Thymus (tissue), 11 donors: ENCODE data around the gene RELA. TPM values are rescaled to one million over a fixed set of nuclear protein-coding genes. Genes with fewer than 3 reads are reported as not detected.
A peak's percentile ranks its signal among the peaks of the same experiment; 100 is the strongest.
"Not testable (repeated sequence)": the region's sequence is repeated elsewhere in the genome, so short reads cannot be mapped to it uniquely, and the experiment has no call there.

Source experiments
- DNase-seq, 9 donors: peaks; one replicate each; pipeline ENCODE4 v3.0.0-alpha.2; 2013; ENCODE audit warnings: low spot score in 9 of 9, low read depth in 6 of 9, missing footprints in 1 of 9
- H3K27ac ChIP-seq, 2 donors: one replicate each; pipeline ENCODE4 v1.5.1; 2013; ENCODE audit warnings: control low read depth in 1 of 2, low read depth in 1 of 2, low read length in 1 of 2, mild to moderate bottlenecking in 1 of 2, moderate library complexity in 1 of 2
- H3K27me3 ChIP-seq, 2 donors: one replicate each; pipeline ENCODE4 v1.5.1; 2013; ENCODE audit warnings: low read length in 1 of 2; ENCODE audit not compliant: control insufficient read depth in 2 of 2, insufficient read depth in 1 of 2
- H3K36me3 ChIP-seq, 2 donors: one replicate each; pipeline ENCODE4 v1.5.1; 2013; ENCODE audit warnings: low read length in 1 of 2, mild to moderate bottlenecking in 1 of 2, moderate library complexity in 1 of 2; ENCODE audit not compliant: control insufficient read depth in 2 of 2, insufficient read depth in 2 of 2
- H3K4me1 ChIP-seq, 2 donors: one replicate each; pipeline ENCODE4 v1.5.1; 2013; ENCODE audit warnings: low read length in 2 of 2; ENCODE audit not compliant: control insufficient read depth in 2 of 2, insufficient read depth in 2 of 2
- H3K4me3 ChIP-seq, 2 donors: one replicate each; pipeline ENCODE4 v1.5.1; 2013; ENCODE audit warnings: low read length in 2 of 2, control low read depth in 1 of 2, mild to moderate bottlenecking in 1 of 2
- H3K9me3 ChIP-seq, 2 donors: one replicate each; pipeline ENCODE4 v1.5.1; 2013; ENCODE audit warnings: low read length in 1 of 2, mild to moderate bottlenecking in 1 of 2; ENCODE audit not compliant: control insufficient read depth in 2 of 2, insufficient read depth in 1 of 2
- WGBS: extraction: QIAGEN DNeasy Blood & Tissue Kit; methylation state at CpG from one replicate; pipeline ENCODE4 v1.1.7; 2013; 5-methylcytosine and 5-hydroxymethylcytosine counted together
- polyA plus RNA-seq: library from polyadenylated mRNA; stranded (reverse); fragments of 200-250 nt; gene quantifications from one replicate; pipeline ENCODE4 v1.2.3, GENCODE V29; 2013
- total RNA-seq: library from RNA; stranded (reverse); fragments of 120-200 nt; gene quantifications from one replicate; pipeline ENCODE4 v1.2.4, GENCODE V29; 2013
- donor health status: healthy.

RELA gene
- total and polyA plus RNA-seq, 2 donors: 17.1 to 41.9 TPM

- no peak for DNase-seq
- H3K36me3 ChIP-seq: no peaks in the 10 kb centered on the region
- H3K27me3 ChIP-seq: no peaks in the 10 kb centered on the region
- H3K4me3 ChIP-seq: no peak overlapping the region
- H3K4me1 ChIP-seq: no peaks in the 10 kb centered on the region
- WGBS: 97% methylated on average over 8 of the region's 8 CpGs
- no peaks in the 10 kb centered on the region for H3K9me3 ChIP-seq
- no peak overlapping the region for H3K27ac ChIP-seq
Measured at GRCh38 chr11:65685981-65686380, 23.3 kb upstream of the RELA start.

GRCh38 chr11:65683480-65683879 lies 20.8 kb upstream of the RELA start:
- H3K9me3 ChIP-seq, H3K4me3 ChIP-seq, H3K4me1 ChIP-seq, H3K27me3 ChIP-seq, DNase-seq, H3K27ac ChIP-seq, H3K36me3 ChIP-seq: not testable (repeated sequence)
- 96% methylated on average over 6 of the region's 6 CpGs for WGBS

GRCh38 chr11:65680192-65680743 lies 17.6 kb upstream of the RELA start:
- Histone ChIP-seq H3K27ac (no peak overlapping the region), H3K27me3 (no peaks in the 10 kb centered on the region), H3K4me1 (no peaks in the 10 kb centered on the region), H3K4me3 (no peak overlapping the region), H3K9me3 (no peaks in the 10 kb centered on the region), H3K36me3 (no peaks in the 10 kb centered on the region)
- 78% methylated on average over 5 of the region's 5 CpGs for WGBS
- DNase-seq: no peak

- Histone ChIP-seq H3K27me3 (no peaks in the 10 kb centered on the region), H3K27ac (no peak overlapping the region), H3K4me3 (no peak overlapping the region), H3K9me3 (no peaks in the 10 kb centered on the region), H3K36me3 (no peaks in the 10 kb centered on the region), H3K4me1 (no peaks in the 10 kb centered on the region)
- 92% methylated on average over 2 of the region's 2 CpGs for WGBS
- DNase-seq: no peak
Measured at GRCh38 chr11:65672982-65673381, 10.3 kb upstream of the RELA start.

- Histone ChIP-seq H3K4me3 (no peak overlapping the region), H3K9me3 (no peaks in the 10 kb centered on the region)
- DNase-seq: no peak
Measured at GRCh38 chr11:65672180-65672860, 9.6 kb upstream of the RELA start.

GRCh38 chr11:65663639-65664200 lies 1.0 kb upstream of the RELA start:
- H3K36me3 ChIP-seq: peaks cover 27 to 29% of the 10 kb centered on the region in 2 donors
- no peaks in the 10 kb centered on the region for H3K9me3 ChIP-seq
- H3K27me3 ChIP-seq: no peaks in the 10 kb centered on the region
- peaks cover 9 to 22% of the 10 kb centered on the region in 2 donors for H3K4me1 ChIP-seq
- peak overlapping the region; percentile 93 to 97 for H3K4me3 ChIP-seq
- H3K27ac ChIP-seq: peak overlapping the region; percentile 90 to 93
- DNase-seq: peak in 1 of 9 donors; percentile 60
- WGBS: 3% methylated on average over 15 of the region's 15 CpGs

More at GRCh38 chr11:65672180-65672860, 9.6 kb upstream of the RELA start:
- no peaks in the 10 kb centered on the region for H3K4me1 ChIP-seq
- no peaks in the 10 kb centered on the region for H3K27me3 ChIP-seq
- no peak overlapping the region for H3K27ac ChIP-seq
- no peaks in the 10 kb centered on the region for H3K36me3 ChIP-seq

- Histone ChIP-seq H3K4me1 (peaks cover 9 to 22% of the 10 kb centered on the region in 2 donors), H3K27ac (peak overlapping the region; percentile 70 to 90), H3K36me3 (peaks cover 41 to 43% of the 10 kb centered on the region in 2 donors), H3K27me3 (no peaks in the 10 kb centered on the region), H3K9me3 (no peaks in the 10 kb centered on the region), H3K4me3 (peak overlapping the region; percentile 93 to 97)
- whole genome bisulfite sequencing: 1% methylated on average over 29 of the region's 29 CpGs
- DNase-seq: no peak
Measured at GRCh38 chr11:65662247-65662798, 393 bp downstream of the RELA start.

GRCh38 chr11:65661599-65662246 lies 993 bp downstream of the RELA start:
- Histone ChIP-seq H3K36me3 (peaks cover 46 to 49% of the 10 kb centered on the region in 2 donors), H3K4me3 (peak overlapping the region; percentile 93 to 97), H3K27me3 (no peaks in the 10 kb centered on the region), H3K4me1 (peaks cover 9 to 22% of the 10 kb centered on the region in 2 donors), H3K27ac (peak overlapping the region; percentile 70 to 90), H3K9me3 (no peaks in the 10 kb centered on the region)
- no peak for DNase-seq
- WGBS: 75% methylated on average over 25 of the region's 25 CpGs

- H3K27ac ChIP-seq, H3K9me3 ChIP-seq, DNase-seq, H3K27me3 ChIP-seq, H3K4me3 ChIP-seq: not testable (repeated sequence)
- Histone ChIP-seq H3K36me3 (peaks cover 53 to 57% of the 10 kb centered on the region in 2 donors), H3K4me1 (peaks cover 9 to 22% of the 10 kb centered on the region in 2 donors)
- 98% methylated on average over 9 of the region's 9 CpGs for WGBS
Measured at GRCh38 chr11:65660908-65661307, 1.8 kb downstream of the RELA start.
